Heart right ventricle (tissue), 16 donors: Measurements from ENCODE around the gene HSF2. TPM values are rescaled to one million over a fixed set of nuclear protein-coding genes. Genes with fewer than 3 reads are reported as not detected.

Experiments
- ATAC-seq, 8 donors: fragments of 200-7000 bp; cut with Tn5 transposase; one replicate each; pipeline ENCODE4 v1.9.1; 2020; ENCODE audit warnings: mild to moderate bottlenecking in 8 of 8, moderate library complexity in 8 of 8, moderate number of reproducible peaks in 1 of 8
- DNase-seq, 2 donors: peaks; one replicate each; pipeline ENCODE4 v3.0.0-alpha.2; 2020
- H3K27ac ChIP-seq, 10 donors: fragments of 200-600 bp; sonication (generic) in 2 of 10; one replicate each; pipeline versions ENCODE4 v1.5.0 to v1.8.0; 2020 to 2022; ENCODE audit warnings: mild to moderate bottlenecking in 3 of 10
- H3K27me3 ChIP-seq, 7 donors: fragments of 200-600 bp; one replicate each; pipeline ENCODE4 v1.8.0; 2021 to 2022; ENCODE audit warnings: mild to moderate bottlenecking in 2 of 7
- H3K36me3 ChIP-seq, 9 donors: fragments of 200-600 bp; sonication (generic) in 1 of 9; one replicate each; pipeline versions ENCODE4 v1.5.0 to v1.8.0; 2020 to 2022; ENCODE audit warnings: mild to moderate bottlenecking in 2 of 9
- H3K4me1 ChIP-seq, 9 donors: fragments of 200-600 bp; sonication (generic) in 1 of 9; one replicate each; pipeline versions ENCODE4 v1.5.0 to v1.8.0; 2020 to 2022; ENCODE audit warnings: mild to moderate bottlenecking in 4 of 9
- H3K4me3 ChIP-seq, 10 donors: fragments of 200-600 bp; sonication (generic) in 2 of 10; one replicate each; pipeline versions ENCODE4 v1.5.0 to v1.8.0; 2020 to 2022; ENCODE audit warnings: mild to moderate bottlenecking in 7 of 10, moderate library complexity in 2 of 10
- H3K9me3 ChIP-seq, 11 donors: fragments of 200-600 bp in 10 of 11; sonication (generic) in 2 of 11; one replicate each; pipeline versions ENCODE4 v1.5.0 to v1.8.0; 2013 to 2022; ENCODE audit warnings: mild to moderate bottlenecking in 2 of 11, control low read depth in 1 of 11, moderate library complexity in 1 of 11
- WGBS, 2 donors: extraction: QIAGEN DNeasy Blood & Tissue Kit; methylation state at CpG; one replicate each; pipeline ENCODE4 v1.1.7; 2013; ENCODE audit warnings: inconsistent platforms in 1 of 2; 5-methylcytosine and 5-hydroxymethylcytosine counted together
- intact Hi-C, 10 donors: fragments of 100-400 bp; cut with DNase I; formaldehyde crosslinking; loops; one replicate each; pipeline versions ENCODE4 v1.11.1 to v1.14.2; 2022
- polyA plus RNA-seq, 2 donors: library from polyadenylated mRNA; stranded (reverse); fragments of 200-250 nt; gene quantifications; one replicate each; pipeline ENCODE4 v1.2.3, GENCODE V29; 2013
- total RNA-seq, 10 donors: library from RNA; stranded (reverse); fragmentation: NEBNext Ultra II Directional in 3 of 10; extraction: Animal tissue kit (Norgen Biotek cat#: 25700) in 3 of 10; gene quantifications; one replicate each; pipeline versions ENCODE4 v1.2.1 to v1.2.4, GENCODE V29; 2021 to 2023
- TF ChIP-seq, protein P1 (sequence below), 9 donors: fragments of 200-600 bp; sonication (generic) in 2 of 9; IDR thresholded peaks; one replicate each; pipeline versions ENCODE4 v1.5.0 to v1.8.0; 2021 to 2022; ENCODE audit warnings: antibody characterized with exemption in 9 of 9, mild to moderate bottlenecking in 5 of 9, moderate library complexity in 1 of 9
- donor health status: Arrhythmogenic right ventricular cardiomyopathy.
- donor health status: ischemic (EF 13 %, LVEDD 7.1; RV severe dilation, severe dysfunction).
- donor health status: healthy with polysubstance abuse.
- donor health status: DM: no; HTN: yes; CAD: no.
- donor health status: DM: no; HTN: no; CAD: no.
- donor health status: ischemic (EF 25% LVEDD 6.9; RV normal size, moderate dysfunction).
- donor health status: ischemic (EF 25% LVEDD 5.7; RV mildly dilated, moderate dysfunction).
- donor health status: healthy.
- donor health status: DM: yes; HTN: yes; CAD: no.
- donor health status: Ischemic cardiomyopathy.
- donor health status: ischemic (EF 35%, LVEDD 5.7; RV mildly dilated, moderate dysfunction).
- donor health status: nonischemic (EF 11% LVEDD 7.7; RV severe dilation, severe dysfunction).
- donor health status: DM: yes; HTN: yes; CAD: no.
- donor health status: PGD.
- donor health status: ischemic (EF 29% LVEDD 5.4; RV normal size, mild dysfunction).
- donor health status: nonischemic (EF 23%, LVEDD 6.1; RV moderate dilation, normal function).

HSF2 gene
- total and polyA plus RNA-seq, 12 donors: 13.8 to 28.7 (median 23.1) TPM

DNA sequence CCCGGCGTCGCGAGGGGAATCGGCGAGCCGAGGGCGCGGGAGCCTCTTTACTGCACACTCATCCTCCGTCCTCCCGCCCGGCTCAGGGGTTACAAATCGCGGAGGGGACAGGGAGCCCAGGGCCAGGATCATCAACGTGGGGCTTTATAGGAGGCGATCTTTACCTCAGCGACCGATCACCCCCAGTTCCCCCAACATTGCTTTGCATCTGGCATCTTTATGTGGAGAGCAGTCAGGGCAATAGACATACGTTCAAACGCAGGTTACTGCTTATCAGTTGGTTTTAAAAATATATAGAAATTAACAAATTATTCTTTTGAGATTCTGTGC is 634 bp downstream of the HSF2 start:
- H3K36me3 ChIP-seq: no peaks in the 10 kb centered on the region
- intact Hi-C loops: loop anchor here in 4 of 10 donors (5.0 kb wide), 1 partner anchor 72 kb away; the partner anchor contains the start of gene SERINC1 (in 4 of the 4)
- no peaks in the 10 kb centered on the region for H3K9me3 ChIP-seq
- peak overlapping the region; percentile 32 to 92 (median 88) for H3K27ac ChIP-seq
- H3K4me3 ChIP-seq: peak overlapping the region; percentile 76 to 99 (median 95)
- peaks cover 0 to 51% (median 28%) of the 10 kb centered on the region in 9 donors for H3K4me1 ChIP-seq
- ATAC-seq (peak in 1 of 8 donors; percentile 1), DNase-seq (peak in 1 of 2 donors; percentile 24)
- H3K27me3 ChIP-seq: no peaks in the 10 kb centered on the region
- WGBS, 2 donors: 0% methylated on average over 19 to 20 of the region's 20 CpGs
- TF ChIP-seq, protein P1, sequence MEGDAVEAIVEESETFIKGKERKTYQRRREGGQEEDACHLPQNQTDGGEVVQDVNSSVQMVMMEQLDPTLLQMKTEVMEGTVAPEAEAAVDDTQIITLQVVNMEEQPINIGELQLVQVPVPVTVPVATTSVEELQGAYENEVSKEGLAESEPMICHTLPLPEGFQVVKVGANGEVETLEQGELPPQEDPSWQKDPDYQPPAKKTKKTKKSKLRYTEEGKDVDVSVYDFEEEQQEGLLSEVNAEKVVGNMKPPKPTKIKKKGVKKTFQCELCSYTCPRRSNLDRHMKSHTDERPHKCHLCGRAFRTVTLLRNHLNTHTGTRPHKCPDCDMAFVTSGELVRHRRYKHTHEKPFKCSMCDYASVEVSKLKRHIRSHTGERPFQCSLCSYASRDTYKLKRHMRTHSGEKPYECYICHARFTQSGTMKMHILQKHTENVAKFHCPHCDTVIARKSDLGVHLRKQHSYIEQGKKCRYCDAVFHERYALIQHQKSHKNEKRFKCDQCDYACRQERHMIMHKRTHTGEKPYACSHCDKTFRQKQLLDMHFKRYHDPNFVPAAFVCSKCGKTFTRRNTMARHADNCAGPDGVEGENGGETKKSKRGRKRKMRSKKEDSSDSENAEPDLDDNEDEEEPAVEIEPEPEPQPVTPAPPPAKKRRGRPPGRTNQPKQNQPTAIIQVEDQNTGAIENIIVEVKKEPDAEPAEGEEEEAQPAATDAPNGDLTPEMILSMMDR (IDR thresholded peaks at IDR 0.05): no peak

DNA sequence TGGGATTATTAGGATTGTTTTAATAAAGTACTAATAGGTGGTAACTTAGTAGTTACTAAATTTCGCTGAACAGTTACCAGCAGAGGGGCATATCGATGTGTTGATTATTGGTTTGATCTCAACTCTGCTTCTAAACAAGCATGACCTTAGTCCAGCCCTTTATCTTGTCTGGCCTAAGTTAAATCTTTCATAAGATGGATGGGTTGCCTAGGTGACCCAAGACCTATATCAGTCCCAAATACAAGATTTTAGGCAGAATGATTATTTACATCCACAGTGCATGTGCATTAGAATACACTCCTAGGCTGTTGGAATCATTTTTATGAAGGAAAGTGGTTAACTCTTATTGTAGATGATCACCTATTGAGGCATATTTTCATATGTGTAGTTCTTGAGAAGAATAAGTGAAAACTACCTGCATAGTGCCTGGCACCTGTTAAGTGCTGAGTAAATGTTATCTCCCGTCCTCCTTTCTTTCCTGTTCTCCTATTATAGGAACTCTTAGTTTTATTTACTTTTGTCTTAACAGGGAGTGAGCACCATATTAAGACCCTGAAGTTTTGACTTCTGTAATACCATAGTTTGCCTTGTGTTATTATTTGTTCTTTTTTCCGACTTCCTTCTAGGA is 1.1 kb downstream of the HSF2 start:
- WGBS, 2 donors: 35 to 40% methylated on average over 4 of the region's 4 CpGs
- Histone ChIP-seq H3K4me3 (peak overlapping the region; percentile 76 to 99 (median 95)), H3K36me3 (no peaks in the 10 kb centered on the region), H3K27me3 (no peaks in the 10 kb centered on the region), H3K4me1 (peaks cover 0 to 54% (median 28%) of the 10 kb centered on the region in 9 donors), H3K9me3 (no peaks in the 10 kb centered on the region), H3K27ac (peak overlapping the region in 8 of 10 donors; percentile 86 to 92 (median 88))
- intact Hi-C loops: loop anchor here in 4 of 10 donors (5.0 kb wide), 1 partner anchor 72 kb away; the partner anchor contains the start of gene SERINC1 (in 4 of the 4)
- TF ChIP-seq, protein P1 (IDR thresholded peaks at IDR 0.05): no peak
- no peak for DNase-seq
- no peak for ATAC-seq

DNA sequence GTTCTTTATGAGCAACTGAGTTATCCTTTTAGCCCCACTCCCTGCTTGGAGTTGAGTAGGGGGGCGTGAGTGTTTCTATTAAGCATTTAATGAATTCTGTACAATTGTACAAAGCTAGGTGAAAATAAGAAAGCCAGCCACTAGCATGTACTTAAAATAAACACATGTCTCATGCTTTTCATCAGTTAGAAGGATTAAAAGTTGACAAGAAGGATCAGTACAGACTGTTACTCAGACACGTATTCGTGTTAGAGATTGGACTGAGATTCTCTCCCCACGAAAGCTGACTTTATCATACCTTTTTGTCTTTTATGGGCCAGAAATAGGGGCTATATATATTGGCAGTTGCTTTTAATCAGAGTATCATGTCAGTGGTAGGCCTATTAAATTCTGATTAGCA is 1.7 kb downstream of the HSF2 start:
- intact Hi-C loops: loop anchor here in 4 of 10 donors (5.0 kb wide), 1 partner anchor 71 kb away; the partner anchor contains the start of gene SERINC1 (in 4 of the 4)
- Histone ChIP-seq H3K36me3 (no peaks in the 10 kb centered on the region), H3K9me3 (no peaks in the 10 kb centered on the region), H3K4me3 (peak overlapping the region in 8 of 10 donors; percentile 85 to 99 (median 95)), H3K27ac (peak overlapping the region in 3 of 10 donors; percentile 87 to 91 (median 89)), H3K27me3 (no peaks in the 10 kb centered on the region), H3K4me1 (peaks cover 0 to 55% (median 28%) of the 10 kb centered on the region in 9 donors)
- ATAC-seq (no peak), DNase-seq (no peak)
- TF ChIP-seq, protein P1 (IDR thresholded peaks at IDR 0.05): no peak
- WGBS, 2 donors: 44 to 75% methylated on average over 4 of the region's 4 CpGs

DNA sequence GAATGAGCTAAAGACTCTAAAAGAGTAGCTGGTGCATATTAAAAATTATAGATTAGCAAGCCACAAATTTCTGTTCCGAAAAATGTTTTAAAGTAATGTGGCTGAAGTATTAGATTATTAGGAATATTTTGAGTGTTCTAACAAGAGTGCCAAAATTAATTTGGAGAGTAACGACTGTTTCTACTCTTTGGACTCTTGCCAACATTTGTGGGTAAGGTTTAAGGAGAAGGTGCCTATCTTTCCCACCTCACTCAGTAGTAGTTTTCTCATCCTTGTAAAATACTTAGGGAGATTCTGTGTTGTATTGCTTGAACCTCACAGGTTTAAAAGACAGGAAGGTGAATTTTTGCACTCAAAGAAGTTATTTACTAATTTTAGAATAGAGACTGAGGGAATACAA is 5.0 kb downstream of the HSF2 start:
- TF ChIP-seq, protein P1 (IDR thresholded peaks at IDR 0.05): no peak
- Histone ChIP-seq H3K27me3 (no peaks in the 10 kb centered on the region), H3K27ac (peak overlapping the region in 2 of 10 donors; percentile 18 to 51), H3K36me3 (no peaks in the 10 kb centered on the region), H3K9me3 (no peaks in the 10 kb centered on the region), H3K4me1 (peaks cover 0 to 61% (median 26%) of the 10 kb centered on the region in 9 donors), H3K4me3 (no peak overlapping the region)
- intact Hi-C loops: loop anchor here in 4 of 10 donors (5.0 kb wide), 1 partner anchor 68 kb away; the partner anchor contains the start of gene SERINC1 (in 4 of the 4)
- no peak for ATAC-seq
- WGBS, 2 donors: 55 to 57% methylated on average over 2 of the region's 2 CpGs
- no peak for DNase-seq
